HG02938 (cell line): ENCODE results near the gene TBC1D5.

Experiments
- ATAC-seq: cut with Tn5 transposase; IDR thresholded peaks from one replicate; pipeline ENCODE4 v1.9.1; 2021; ENCODE audit warnings: mild to moderate bottlenecking, moderate library complexity; ENCODE audit not compliant: unreplicated experiment

TBC1D5 gene

GRCh38 chr3:17125738-17126442, 616.5 kb downstream of the TBC1D5 start:
- no peak for ATAC-seq

- ATAC-seq, result no peak
These were observed 619.7 kb downstream of the TBC1D5 start for GRCh38 chr3:17122758-17123157.

DNA sequence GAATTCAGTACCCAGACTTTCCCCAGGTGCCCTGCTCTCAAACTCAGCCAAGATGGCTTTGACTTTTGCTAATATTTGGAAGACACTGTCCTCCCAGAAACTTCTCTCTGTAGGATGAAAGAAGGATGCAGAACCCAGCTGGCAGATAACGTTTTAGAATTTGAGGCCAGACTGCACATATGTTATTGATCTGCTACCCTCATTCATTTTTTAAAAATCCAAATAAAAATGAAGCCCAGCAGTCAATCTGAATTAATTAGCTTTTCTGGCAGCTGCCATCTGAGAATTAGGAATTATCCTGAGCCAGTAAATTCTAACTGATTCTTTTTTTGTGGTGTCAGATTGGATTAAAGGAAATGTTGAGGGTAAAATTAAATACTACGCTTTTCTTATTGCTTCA, 621.1 kb downstream of the TBC1D5 start:
- ATAC-seq, result no peak

- ATAC-seq, result no peak
These were observed 622.3 kb downstream of the TBC1D5 start for GRCh38 chr3:17120115-17120514.

- ATAC-seq, result no peak
These were observed 623.0 kb downstream of the TBC1D5 start for GRCh38 chr3:17119201-17120072.

- no peak for ATAC-seq
These were observed 623.7 kb downstream of the TBC1D5 start for GRCh38 chr3:17118771-17119170.

DNA sequence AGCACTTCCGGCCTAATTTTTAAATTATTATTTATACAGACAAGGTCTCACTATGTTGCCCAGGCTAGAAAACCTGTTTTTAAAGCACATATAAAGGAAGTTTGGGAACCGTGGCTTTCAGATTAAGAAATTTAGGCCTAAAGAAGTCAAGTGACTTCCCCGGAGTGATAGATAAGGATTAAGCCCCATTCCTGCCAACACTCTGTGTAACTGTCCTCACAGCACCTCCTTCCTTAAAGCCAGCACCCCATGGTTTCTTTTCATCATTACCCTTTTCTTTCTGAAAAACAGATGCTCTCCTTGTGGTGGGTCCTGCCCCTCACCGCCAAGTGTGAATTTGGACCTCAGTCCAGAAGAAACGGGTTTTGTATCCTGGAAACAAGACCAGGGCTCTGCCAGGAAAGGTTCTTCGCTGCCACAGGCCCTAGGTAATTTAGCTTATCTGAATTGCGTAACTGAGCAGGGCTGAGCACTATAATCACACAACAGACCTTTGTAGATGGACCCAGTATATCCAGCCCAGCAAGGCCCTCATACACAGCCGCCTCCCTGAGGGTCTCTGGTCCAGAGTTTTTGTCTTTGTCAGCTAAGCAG, 626.3 kb downstream of the TBC1D5 start:
- ATAC-seq, result no peak

- ATAC-seq, result no peak
These were observed 627.2 kb downstream of the TBC1D5 start for GRCh38 chr3:17115186-17115585.

DNA sequence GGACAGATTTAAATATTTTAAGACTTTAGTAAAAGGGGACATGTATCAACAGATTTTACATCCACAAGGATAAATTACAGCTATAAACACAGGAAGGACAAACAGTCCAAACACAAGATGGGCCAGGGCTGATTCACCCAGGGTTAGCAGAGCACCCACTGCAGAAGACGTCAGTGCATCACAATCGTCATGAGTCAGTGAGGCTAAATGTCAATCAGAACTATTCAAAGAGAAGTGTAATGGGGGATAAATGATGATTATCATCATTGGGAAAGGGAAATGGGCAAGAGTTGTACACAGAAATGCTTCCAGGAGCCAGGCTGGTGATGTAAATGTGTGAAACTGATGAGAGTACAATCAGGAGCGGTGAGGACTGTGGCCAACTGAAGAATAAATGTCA, 630.8 kb downstream of the TBC1D5 start:
- no peak for ATAC-seq

DNA sequence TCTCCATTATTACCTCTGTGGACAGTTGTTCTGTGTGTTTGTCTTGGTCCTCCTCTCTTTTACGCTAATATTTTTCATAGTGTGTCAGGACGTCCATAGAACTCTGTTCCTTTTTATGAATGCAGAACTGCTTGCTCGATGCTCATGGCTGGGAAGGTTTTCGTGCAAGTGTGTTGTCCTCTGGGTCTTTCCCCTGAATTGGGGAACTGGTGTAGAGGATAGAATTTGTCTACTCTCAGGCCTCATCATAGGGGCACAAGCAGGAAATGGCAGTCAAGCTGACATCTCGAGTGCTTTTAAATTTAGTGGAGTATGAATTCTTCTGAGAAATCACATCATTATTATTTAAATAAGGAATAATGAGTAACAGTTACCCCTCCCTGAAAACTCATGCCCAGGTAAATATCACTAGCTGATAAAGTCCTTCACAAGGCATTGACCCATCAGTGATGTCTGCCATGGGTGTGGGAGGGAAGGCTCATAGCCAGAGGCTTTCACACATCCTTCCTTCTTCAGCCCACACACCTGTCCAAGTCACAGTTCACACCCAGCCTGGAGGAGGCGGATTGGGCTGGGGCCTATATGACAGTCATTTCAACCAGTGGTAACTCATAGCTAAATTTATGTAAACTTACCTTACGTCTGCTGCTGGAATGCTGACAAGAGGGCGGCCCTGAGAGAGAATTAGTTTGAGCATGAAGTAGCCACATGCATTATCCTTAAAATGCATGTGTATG, 631.6 kb downstream of the TBC1D5 start:
- no peak for ATAC-seq
